ENCODE measurements around the gene MBL2. TPM values are rescaled to one million over a fixed set of nuclear protein-coding genes. Genes with fewer than 3 reads are reported as not detected.

The MBL2 gene
- polyA plus RNA-seq, 1 donor (not counting 4 experiments of a cell fraction or from before 2014, with no cell fraction given) = not detected

GRCh38 chr10:52756295-52756694 is 16.3 kb downstream of the MBL2 start:
- no peak for DNase-seq (ENCODE audit: low read depth, low spot score)
- Histone ChIP-seq H3K9ac (ENCODE audit: control insufficient read depth, extremely low read depth, insufficient read depth, low read length) (no peak overlapping the region), H3K36me3 (ENCODE audit: control insufficient read depth in 2 of 2, extremely low read depth in 1 of 2, insufficient read depth in 2 of 2, low read length in 2 of 2) (no peaks in the 10 kb centered on the region), H3K4me3 (ENCODE audit: control insufficient read depth in 2 of 3, extremely low read depth in 1 of 3, insufficient read depth in 2 of 3, low read depth in 1 of 3, low read length in 3 of 3) (no peak overlapping the region), H3K9me1 (ENCODE audit: control insufficient read depth, extremely low read depth, insufficient read depth, low read length) (no peaks in the 10 kb centered on the region), H3K4me2 (ENCODE audit: control insufficient read depth, extremely low read depth, insufficient read depth, low read depth, low read length) (no peak overlapping the region), H3K9me3 (ENCODE audit: control insufficient read depth, low read depth, low read length) (no peaks in the 10 kb centered on the region), H2AFZ (ENCODE audit: control insufficient read depth, low read length) (no peak overlapping the region), H3K27me3 (ENCODE audit: control insufficient read depth, extremely low read depth, insufficient read depth, low read length) (no peaks in the 10 kb centered on the region), H4K20me1 (ENCODE audit: control insufficient read depth, extremely low read depth, insufficient read depth, low read length) (no peaks in the 10 kb centered on the region), H3K79me2 (ENCODE audit: control insufficient read depth, insufficient read depth, low read length) (no peaks in the 10 kb centered on the region), H3K27ac (ENCODE audit: control insufficient read depth, insufficient read depth, low read length) (no peak overlapping the region), H3K4me1 (ENCODE audit: control insufficient read depth, extremely low read depth, insufficient read depth, low read length) (no peaks in the 10 kb centered on the region)
- TF ChIP-seq CTCF (optimal IDR thresholded peaks at IDR 0.05 in 1 of 3, IDR thresholded peaks at IDR 0.05 in 1 of 3, conservative IDR thresholded peaks at IDR 0.05 in 1 of 3; ENCODE audit: extremely low read depth in 1 of 3, insufficient read depth in 2 of 3, low read length in 3 of 3) (no peak), EZH2 (IDR thresholded peaks at IDR 0.05; ENCODE audit: low read length) (no peak)
- dilution Hi-C loops (cut with MboI; ENCODE audit: extremely low pct_ligation_motif_present, low sequenced_read_pairs) = no loop called here
- FAIRE-seq = no peak

GRCh38 chr10:52755297-52756062 is 17.1 kb downstream of the MBL2 start:
- Histone ChIP-seq H3K27ac (ENCODE audit: control insufficient read depth, insufficient read depth, low read length) (no peak overlapping the region), H3K9me1 (ENCODE audit: control insufficient read depth, extremely low read depth, insufficient read depth, low read length) (no peaks in the 10 kb centered on the region), H3K4me3 (ENCODE audit: control insufficient read depth in 2 of 3, extremely low read depth in 1 of 3, insufficient read depth in 2 of 3, low read depth in 1 of 3, low read length in 3 of 3) (no peak overlapping the region), H3K36me3 (ENCODE audit: control insufficient read depth in 2 of 2, extremely low read depth in 1 of 2, insufficient read depth in 2 of 2, low read length in 2 of 2) (no peaks in the 10 kb centered on the region), H3K4me1 (ENCODE audit: control insufficient read depth, extremely low read depth, insufficient read depth, low read length) (no peaks in the 10 kb centered on the region), H2AFZ (ENCODE audit: control insufficient read depth, low read length) (no peak overlapping the region), H3K4me2 (ENCODE audit: control insufficient read depth, extremely low read depth, insufficient read depth, low read depth, low read length) (no peak overlapping the region), H3K79me2 (ENCODE audit: control insufficient read depth, insufficient read depth, low read length) (no peaks in the 10 kb centered on the region), H3K9me3 (ENCODE audit: control insufficient read depth, low read depth, low read length) (no peaks in the 10 kb centered on the region), H3K27me3 (ENCODE audit: control insufficient read depth, extremely low read depth, insufficient read depth, low read length) (no peaks in the 10 kb centered on the region), H4K20me1 (ENCODE audit: control insufficient read depth, extremely low read depth, insufficient read depth, low read length) (no peaks in the 10 kb centered on the region), H3K9ac (ENCODE audit: control insufficient read depth, extremely low read depth, insufficient read depth, low read length) (no peak overlapping the region)
- dilution Hi-C loops (cut with MboI; ENCODE audit: extremely low pct_ligation_motif_present, low sequenced_read_pairs) = no loop called here
- FAIRE-seq = no peak
- DNase-seq (ENCODE audit: low read depth, low spot score) = no peak
- TF ChIP-seq EZH2 (IDR thresholded peaks at IDR 0.05; ENCODE audit: low read length) (no peak), CTCF (optimal IDR thresholded peaks at IDR 0.05 in 1 of 3, IDR thresholded peaks at IDR 0.05 in 1 of 3, conservative IDR thresholded peaks at IDR 0.05 in 1 of 3; ENCODE audit: extremely low read depth in 1 of 3, insufficient read depth in 2 of 3, low read length in 3 of 3) (no peak)
